Parathyroid adenoma (tissue), 2 donors: Measurements from ENCODE around the gene PRM1.

Experiments
- H2AFZ ChIP-seq: fragments of 300-600 bp; sonication (generic); one replicate; pipeline ENCODE4 v1.7.0; 2017; ENCODE audit warnings: antibody characterized with exemption, mild to moderate bottlenecking
- H3K27ac ChIP-seq: fragments of 300-600 bp; sonication (generic); one replicate; pipeline ENCODE4 v1.7.0; 2017
- H3K27me3 ChIP-seq: fragments of 300-600 bp; sonication (generic); one replicate; pipeline ENCODE4 v1.7.0; 2017; ENCODE audit warnings: low read length; ENCODE audit not compliant: control insufficient read depth, insufficient read depth
- H3K36me3 ChIP-seq: fragments of 300-600 bp; sonication (generic); one replicate; pipeline ENCODE4 v1.7.0; 2017; ENCODE audit warnings: low read length; ENCODE audit not compliant: control insufficient read depth, insufficient read depth
- H3K4me1 ChIP-seq: fragments of 300-600 bp; sonication (generic); one replicate; pipeline ENCODE4 v1.7.0; 2017; ENCODE audit warnings: control low read depth
- H3K4me2 ChIP-seq: fragments of 300-600 bp; sonication (generic); one replicate; pipeline ENCODE4 v1.7.0; 2017; ENCODE audit warnings: low read length
- H3K4me3 ChIP-seq: fragments of 300-600 bp; sonication (generic); one replicate; pipeline ENCODE4 v1.7.0; 2017; ENCODE audit warnings: low read depth, low read length
- H3K79me2 ChIP-seq: fragments of 300-600 bp; sonication (generic); one replicate; pipeline ENCODE4 v1.7.0; 2017; ENCODE audit warnings: control low read depth
- H3K9ac ChIP-seq: fragments of 300-600 bp; sonication (generic); one replicate; pipeline ENCODE4 v1.7.0; 2017; ENCODE audit warnings: mild to moderate bottlenecking
- H3K9me3 ChIP-seq: fragments of 300-600 bp; sonication (generic); one replicate; pipeline ENCODE4 v1.7.0; 2017; ENCODE audit warnings: low read length; ENCODE audit not compliant: control insufficient read depth
- CTCF ChIP-seq: fragments of 300-600 bp; sonication (generic); IDR thresholded peaks from one replicate; pipeline ENCODE4 v1.7.0; 2017; ENCODE audit warnings: antibody characterized with exemption, mild to moderate bottlenecking
- donor health status: primary hyperparathyroidism.

PRM1 gene

GRCh38 chr16:11314309-11314894, 33.3 kb upstream of the PRM1 start:
- no peak for TF ChIP-seq CTCF
- Histone ChIP-seq H3K27me3 (no peaks in the 10 kb centered on the region), H3K4me2 (no peak overlapping the region), H3K79me2 (no peaks in the 10 kb centered on the region), H3K4me1 (peaks cover 9% of the 10 kb centered on the region), H2AFZ (no peak overlapping the region), H3K4me3 (no peak overlapping the region), H3K36me3 (no peaks in the 10 kb centered on the region), H3K9me3 (no peaks in the 10 kb centered on the region), H3K9ac (no peak overlapping the region), H3K27ac (no peak overlapping the region)

GRCh38 chr16:11313493-11314308, 32.6 kb upstream of the PRM1 start:
- Histone ChIP-seq H3K27me3 (no peaks in the 10 kb centered on the region), H3K4me1 (peaks cover 9% of the 10 kb centered on the region), H2AFZ (no peak overlapping the region), H3K4me3 (no peak overlapping the region), H3K27ac (no peak overlapping the region), H3K9me3 (no peaks in the 10 kb centered on the region), H3K79me2 (no peaks in the 10 kb centered on the region), H3K36me3 (no peaks in the 10 kb centered on the region), H3K9ac (no peak overlapping the region), H3K4me2 (no peak overlapping the region)
- TF ChIP-seq CTCF = no peak

- Histone ChIP-seq H3K36me3 (no peaks in the 10 kb centered on the region), H3K4me3 (peak overlapping the region; percentile 22), H3K9ac (no peak overlapping the region), H3K9me3 (no peaks in the 10 kb centered on the region), H3K4me2 (peak overlapping the region; percentile 55), H2AFZ (peak overlapping the region; percentile 67), H3K27ac (no peak overlapping the region), H3K79me2 (no peaks in the 10 kb centered on the region), H3K4me1 (peaks cover 9% of the 10 kb centered on the region), H3K27me3 (no peaks in the 10 kb centered on the region)
- no peak for TF ChIP-seq CTCF
Measured at GRCh38 chr16:11312718-11313492, 31.8 kb upstream of the PRM1 start.

GRCh38 chr16:11310997-11311561, 29.9 kb upstream of the PRM1 start:
- Histone ChIP-seq H3K4me1 (peaks cover 9% of the 10 kb centered on the region), H3K4me3 (no peak overlapping the region), H3K79me2 (no peaks in the 10 kb centered on the region), H3K27me3 (no peaks in the 10 kb centered on the region), H3K27ac (no peak overlapping the region), H2AFZ (no peak overlapping the region), H3K4me2 (no peak overlapping the region), H3K9ac (no peak overlapping the region), H3K36me3 (no peaks in the 10 kb centered on the region), H3K9me3 (no peaks in the 10 kb centered on the region)
- TF ChIP-seq CTCF = no peak
